Brain microvascular endothelial cell (primary cell): ENCODE results near the gene SLC4A5.

Experiments used
- DNase-seq: peaks from one replicate; pipeline ENCODE4 v3.0.0-alpha.2; 2020
- H3K27ac ChIP-seq: fragments of 250-450 bp; sonication (Bioruptor Pico); 2 replicates; pipeline ENCODE4 v1.5.1; 2020; ENCODE audit warnings: mild to moderate bottlenecking, moderate library complexity
- H3K27me3 ChIP-seq: fragments of 250-450 bp; sonication (Bioruptor Pico); replicated peaks from 2 replicates; pipeline ENCODE4 v1.5.1; 2020; ENCODE audit warnings: mild to moderate bottlenecking
- H3K36me3 ChIP-seq: fragments of 250-450 bp; sonication (Bioruptor Pico); replicated peaks from 2 replicates; pipeline ENCODE4 v1.5.1; 2020; ENCODE audit warnings: mild to moderate bottlenecking
- H3K4me3 ChIP-seq: 2 replicates; pipeline ENCODE4 v1.5.1; 2011; ENCODE audit warnings: low read depth, mild to moderate bottlenecking, control low read depth, low read length, moderate library complexity
- in situ Hi-C: cut with HindIII; loops from 2 replicates; pipeline ENCODE4 v1.10.0; 2017; ENCODE audit warnings: low sequenced_read_pairs, low pct_ligation_motif_present
- TF ChIP-seq, protein P1 (sequence below): IDR thresholded peaks from 2 replicates; pipeline ENCODE4 v1.5.1; 2011; ENCODE audit warnings: low read depth, mild to moderate bottlenecking, moderate library complexity, low read length, control low read depth, inconsistent platforms; ENCODE audit errors: missing control alignments

Gene SLC4A5

DNA sequence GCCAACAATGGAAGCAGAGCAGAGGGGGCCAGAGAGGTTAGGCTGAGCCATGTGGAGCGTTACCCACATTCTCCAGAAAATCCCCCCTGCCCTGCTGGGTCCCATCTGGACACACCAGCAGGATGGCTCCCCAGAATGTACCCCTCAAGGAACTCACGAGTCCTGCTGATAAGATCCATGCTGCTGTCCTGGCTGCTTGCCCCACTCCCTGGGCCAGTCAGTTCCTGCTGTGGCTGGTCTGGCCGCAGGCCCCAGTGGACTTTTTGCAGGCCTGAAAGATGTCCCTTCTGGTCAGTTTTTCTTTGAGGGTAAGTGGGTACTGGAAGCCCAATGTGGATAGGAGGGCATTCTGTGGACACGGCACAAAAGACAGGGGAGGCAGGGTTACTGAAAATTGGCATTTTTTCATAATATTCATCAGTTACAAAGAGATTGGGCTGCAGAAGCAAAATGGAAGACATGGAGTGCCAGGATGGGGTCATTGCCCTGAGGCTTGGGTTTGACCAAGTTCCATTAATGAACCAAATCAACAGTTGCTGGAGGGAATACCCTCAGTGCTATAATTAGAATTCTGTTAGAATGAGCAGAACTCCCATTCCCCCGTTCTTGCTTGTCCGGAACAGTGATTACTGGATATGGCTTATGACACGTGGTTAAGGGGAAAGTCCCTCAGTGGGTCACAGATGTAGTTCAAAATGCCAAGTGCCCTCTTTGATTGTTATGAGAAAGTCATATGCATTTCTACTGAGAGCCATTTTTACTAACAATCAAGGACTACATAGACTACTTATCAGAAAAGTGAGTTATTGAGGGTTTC, 38.7 kb downstream of the SLC4A5 start:
- H3K4me3 ChIP-seq: no peak overlapping the region
- DNase-seq: no peak
- no peak overlapping the region for H3K27ac ChIP-seq
- in situ Hi-C loops: no loop called here
- TF ChIP-seq, protein P1, sequence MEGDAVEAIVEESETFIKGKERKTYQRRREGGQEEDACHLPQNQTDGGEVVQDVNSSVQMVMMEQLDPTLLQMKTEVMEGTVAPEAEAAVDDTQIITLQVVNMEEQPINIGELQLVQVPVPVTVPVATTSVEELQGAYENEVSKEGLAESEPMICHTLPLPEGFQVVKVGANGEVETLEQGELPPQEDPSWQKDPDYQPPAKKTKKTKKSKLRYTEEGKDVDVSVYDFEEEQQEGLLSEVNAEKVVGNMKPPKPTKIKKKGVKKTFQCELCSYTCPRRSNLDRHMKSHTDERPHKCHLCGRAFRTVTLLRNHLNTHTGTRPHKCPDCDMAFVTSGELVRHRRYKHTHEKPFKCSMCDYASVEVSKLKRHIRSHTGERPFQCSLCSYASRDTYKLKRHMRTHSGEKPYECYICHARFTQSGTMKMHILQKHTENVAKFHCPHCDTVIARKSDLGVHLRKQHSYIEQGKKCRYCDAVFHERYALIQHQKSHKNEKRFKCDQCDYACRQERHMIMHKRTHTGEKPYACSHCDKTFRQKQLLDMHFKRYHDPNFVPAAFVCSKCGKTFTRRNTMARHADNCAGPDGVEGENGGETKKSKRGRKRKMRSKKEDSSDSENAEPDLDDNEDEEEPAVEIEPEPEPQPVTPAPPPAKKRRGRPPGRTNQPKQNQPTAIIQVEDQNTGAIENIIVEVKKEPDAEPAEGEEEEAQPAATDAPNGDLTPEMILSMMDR: no peak
- H3K27me3 ChIP-seq: no peaks in the 10 kb centered on the region
- H3K36me3 ChIP-seq: no peaks in the 10 kb centered on the region

DNA sequence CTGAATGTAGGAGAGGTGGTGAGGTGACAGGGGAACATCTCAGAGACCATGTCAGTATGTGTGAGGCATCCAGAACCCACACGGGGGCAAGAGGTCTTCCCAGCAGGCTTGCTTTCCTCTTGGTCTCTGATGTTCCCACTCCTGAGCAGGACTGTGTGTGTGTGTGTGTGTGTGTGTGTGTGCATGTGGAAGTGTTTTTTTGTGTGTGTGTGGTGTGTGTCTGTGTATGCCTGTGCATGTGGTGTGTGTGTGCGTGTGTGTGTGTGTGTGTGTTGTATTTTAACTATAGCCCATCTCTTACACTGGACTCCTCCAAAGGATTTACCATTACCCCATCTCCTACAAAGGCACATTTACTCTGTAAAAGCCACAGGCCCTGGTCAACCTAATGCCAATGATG, 40.4 kb downstream of the SLC4A5 start:
- DNase-seq: no peak
- H3K36me3 ChIP-seq: no peaks in the 10 kb centered on the region
- no peak overlapping the region for H3K4me3 ChIP-seq
- TF ChIP-seq, protein P1: no peak
- H3K27ac ChIP-seq: no peak overlapping the region
- H3K27me3 ChIP-seq: no peaks in the 10 kb centered on the region
- in situ Hi-C loops: no loop called here

GRCh38 chr2:74301262-74301661, 42.0 kb downstream of the SLC4A5 start:
- TF ChIP-seq, protein P1: no peak
- DNase-seq: no peak
- H3K27me3 ChIP-seq: no peaks in the 10 kb centered on the region
- in situ Hi-C loops: no loop called here
- no peak overlapping the region for H3K27ac ChIP-seq
- H3K4me3 ChIP-seq: no peak overlapping the region
- no peaks in the 10 kb centered on the region for H3K36me3 ChIP-seq

DNA sequence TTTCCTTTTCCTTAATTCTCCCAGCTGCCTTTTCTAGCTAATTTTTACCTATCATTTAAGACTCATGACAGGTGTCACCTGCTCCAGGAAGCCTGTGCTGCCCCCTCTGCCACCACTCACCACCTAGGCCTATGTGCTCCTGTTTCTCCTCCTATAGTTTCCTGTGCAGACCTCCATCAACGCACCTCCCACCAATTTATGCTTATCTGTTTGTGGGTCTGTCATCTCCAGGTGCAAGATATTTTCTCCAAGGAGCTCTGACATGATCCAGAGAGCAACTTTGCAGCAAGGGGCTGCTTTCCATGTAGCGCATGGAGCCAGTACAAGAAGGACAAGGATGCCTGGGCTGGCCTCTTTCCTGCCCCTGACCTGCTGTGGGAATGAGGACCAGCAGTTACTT, 42.7 kb downstream of the SLC4A5 start:
- TF ChIP-seq, protein P1: no peak
- in situ Hi-C loops: no loop called here
- Histone ChIP-seq H3K36me3 (no peaks in the 10 kb centered on the region), H3K27ac (no peak overlapping the region), H3K4me3 (no peak overlapping the region), H3K27me3 (no peaks in the 10 kb centered on the region)
- DNase-seq: no peak

DNA sequence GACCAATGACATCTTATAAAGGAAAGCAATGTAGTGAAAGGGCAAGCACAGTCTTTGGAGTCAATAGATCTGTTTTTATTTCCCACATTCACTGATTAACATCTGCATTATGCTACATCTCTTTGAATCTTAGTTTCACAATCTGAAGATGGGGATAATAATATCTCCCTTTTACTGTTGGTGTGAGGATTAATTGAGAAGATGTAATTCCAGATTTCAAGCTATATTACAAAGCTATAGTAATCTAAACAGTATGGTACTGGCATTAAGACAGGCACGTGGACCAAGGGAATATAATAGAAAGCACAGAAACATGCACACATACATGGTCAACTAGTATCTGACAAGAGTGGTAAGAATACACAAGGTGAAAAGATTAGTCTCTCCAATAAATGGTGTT, 45.3 kb downstream of the SLC4A5 start:
- H3K4me3 ChIP-seq: no peak overlapping the region
- DNase-seq: no peak
- H3K27me3 ChIP-seq: no peaks in the 10 kb centered on the region
- no peaks in the 10 kb centered on the region for H3K36me3 ChIP-seq
- in situ Hi-C loops: no loop called here
- TF ChIP-seq, protein P1: no peak
- H3K27ac ChIP-seq: no peak overlapping the region

DNA sequence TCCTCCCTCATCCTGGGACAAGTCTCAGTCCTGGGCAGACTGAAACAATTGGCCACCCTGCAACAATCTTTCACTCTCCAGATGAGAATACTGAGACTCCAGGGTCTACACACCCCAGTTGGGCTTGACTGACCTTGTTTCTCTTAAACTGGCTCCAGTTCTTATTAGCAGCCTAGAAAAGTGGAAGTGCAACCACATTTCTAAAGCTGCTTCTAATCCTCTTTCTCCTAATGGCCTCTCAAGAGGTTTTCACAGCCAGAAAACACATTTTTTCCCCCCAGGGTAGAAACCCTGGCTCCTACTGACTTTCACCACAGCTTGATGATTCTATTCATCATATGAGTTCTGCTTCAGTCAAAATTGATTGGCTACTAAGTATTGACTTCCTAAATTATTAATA, 45.8 kb downstream of the SLC4A5 start:
- H3K27ac ChIP-seq: no peak overlapping the region
- no peaks in the 10 kb centered on the region for H3K36me3 ChIP-seq
- in situ Hi-C loops: no loop called here
- H3K4me3 ChIP-seq: no peak overlapping the region
- DNase-seq: no peak
- no peaks in the 10 kb centered on the region for H3K27me3 ChIP-seq
- TF ChIP-seq, protein P1: no peak
